Right kidney (tissue), 9 donors: ENCODE measurements around the gene KAZN.
"Not testable (repeated sequence)": the region's sequence is repeated elsewhere in the genome, so short reads cannot be mapped to it uniquely, and the experiment has no call there.

Experiments used
- DNase-seq: peaks from one replicate; pipeline ENCODE4 v3.0.0-alpha.2; 2016
- long read RNA-seq, 8 donors: transcript quantifications; one replicate each; lab custom pipeline, GENCODE V29; 2026

The KAZN gene
- long read RNA-seq, donor 1, partial matches to known transcripts, result 0 of 3 reads
- long read RNA-seq, donor 1, other reads (novel, unspliced or antisense), result 0 of 3 reads
- long read RNA-seq, donor 2, partial matches to known transcripts, result 0 of 2 reads
- long read RNA-seq, donor 2, other reads (novel, unspliced or antisense), result 0 of 2 reads
- long read RNA-seq, donor 3, transcript KAZN-201 (8 exons, 3,838 nt), result major isoform, 5 of 5 reads
- long read RNA-seq, donor 3, partial matches to known transcripts, result 0 of 5 reads
- long read RNA-seq, donor 3, other reads (novel, unspliced or antisense), result 0 of 5 reads
- long read RNA-seq, donor 4, partial matches to known transcripts, result 24 of 28 reads
- long read RNA-seq, donor 4, other reads (novel, unspliced or antisense), result 0 of 28 reads
- long read RNA-seq, donor 5, partial matches to known transcripts, result 0 of 2 reads
- long read RNA-seq, donor 5, other reads (novel, unspliced or antisense), result 0 of 2 reads
- long read RNA-seq, donor 6, partial matches to known transcripts, result 6 of 9 reads
- long read RNA-seq, donor 6, other reads (novel, unspliced or antisense), result 0 of 9 reads
- long read RNA-seq, donor 7, transcript KAZN-201 (8 exons, 3,838 nt), result major isoform, 8 of 19 reads
- long read RNA-seq, donor 7, partial matches to known transcripts, result 11 of 19 reads
- long read RNA-seq, donor 7, other reads (novel, unspliced or antisense), result 0 of 19 reads
- long read RNA-seq, donor 8, partial matches to known transcripts, result 0 of 5 reads
- long read RNA-seq, donor 8, other reads (novel, unspliced or antisense), result 0 of 5 reads

DNA sequence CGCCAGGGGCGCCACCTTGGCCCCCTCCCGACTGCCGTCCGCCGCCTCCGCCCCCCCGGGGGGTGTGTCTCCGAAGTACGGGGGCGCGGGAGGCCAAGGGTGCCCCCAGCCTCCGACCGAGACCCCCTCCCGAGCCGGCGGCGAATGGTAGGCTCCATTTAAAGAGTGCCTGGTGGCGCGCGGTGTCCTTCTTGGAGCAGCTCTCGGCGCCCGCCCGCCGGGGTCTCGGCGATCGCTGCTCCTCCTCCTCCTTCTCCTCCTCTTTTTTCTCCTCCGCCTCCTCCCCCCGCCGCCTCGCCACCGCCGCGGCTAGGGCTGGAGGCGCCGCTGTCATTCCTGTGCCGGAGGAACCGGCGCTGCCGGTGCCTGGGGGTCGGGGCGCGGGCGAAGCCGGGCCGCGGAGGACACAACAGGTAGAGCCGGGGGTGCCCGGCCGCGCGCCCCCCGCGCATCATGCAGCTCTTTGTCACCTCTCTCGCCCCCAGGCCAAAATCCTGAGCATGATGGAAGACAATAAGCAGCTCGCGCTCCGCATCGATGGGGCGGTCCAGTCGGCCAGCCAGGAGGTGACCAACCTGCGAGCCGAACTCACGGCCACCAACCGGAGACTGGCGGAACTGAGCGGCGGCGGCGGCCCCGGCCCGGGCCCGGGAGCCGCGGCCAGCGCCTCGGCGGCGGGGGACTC lies at the start of gene KAZN:
Gene KAZN (plus strand): TSS at position 188 of the 685 bp plus-strand sequence.
- DNase-seq, result peak; percentile 90

DNA sequence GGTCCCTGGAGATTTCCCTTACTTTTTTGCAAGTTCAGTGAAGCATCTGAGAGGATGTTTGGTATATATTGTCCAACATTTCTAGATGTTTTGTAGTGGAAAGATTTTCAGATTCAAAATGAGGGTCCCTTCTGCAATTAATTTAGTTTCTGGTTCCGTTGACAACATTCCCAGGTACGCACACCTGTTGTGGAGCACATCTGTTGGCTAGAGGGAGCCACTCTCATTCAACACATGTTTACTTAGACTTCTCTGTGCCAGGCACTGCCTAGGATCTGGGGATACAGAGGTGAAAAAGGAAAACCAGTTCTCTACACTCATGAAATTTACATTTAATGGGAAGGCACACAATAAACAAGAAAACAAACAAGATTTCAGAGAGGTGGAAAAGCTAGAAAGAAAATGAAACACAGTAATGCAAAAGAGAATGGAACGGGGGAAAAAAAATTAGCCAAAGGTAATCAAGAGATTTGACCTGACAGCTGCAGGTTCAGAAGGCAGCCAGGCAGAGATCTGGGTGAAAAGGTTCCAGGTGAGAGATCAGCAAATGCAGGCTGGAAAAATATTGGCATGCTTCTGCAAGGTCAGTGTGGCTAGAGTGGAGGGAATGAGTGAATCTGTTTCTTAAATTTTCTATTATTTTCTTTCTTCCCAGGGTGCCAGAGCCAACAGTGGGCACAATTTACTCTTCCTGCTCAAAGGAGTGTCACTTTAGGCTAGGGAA lies 48.4 kb upstream of the KAZN start:
- DNase-seq, result no peak

DNA sequence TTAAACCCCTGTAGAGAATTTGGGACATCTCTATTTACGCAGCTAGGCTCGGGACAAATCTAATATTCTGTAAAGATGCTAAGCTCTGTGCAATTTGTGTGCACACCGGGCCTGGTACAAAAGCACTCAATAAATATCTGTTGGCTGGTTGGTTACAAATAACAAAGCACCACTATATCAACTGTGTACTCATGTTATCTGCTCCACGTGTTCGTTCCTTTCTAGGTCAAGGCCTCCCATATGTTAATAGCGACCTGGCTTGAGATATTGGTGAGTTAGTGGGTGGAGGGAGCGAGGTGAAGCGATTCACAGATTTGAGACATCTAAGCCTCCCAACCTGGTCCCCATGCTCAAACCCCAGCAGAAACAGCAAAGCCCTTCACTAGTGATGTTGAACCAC lies 47.1 kb upstream of the KAZN start:
- DNase-seq, result no peak

DNA sequence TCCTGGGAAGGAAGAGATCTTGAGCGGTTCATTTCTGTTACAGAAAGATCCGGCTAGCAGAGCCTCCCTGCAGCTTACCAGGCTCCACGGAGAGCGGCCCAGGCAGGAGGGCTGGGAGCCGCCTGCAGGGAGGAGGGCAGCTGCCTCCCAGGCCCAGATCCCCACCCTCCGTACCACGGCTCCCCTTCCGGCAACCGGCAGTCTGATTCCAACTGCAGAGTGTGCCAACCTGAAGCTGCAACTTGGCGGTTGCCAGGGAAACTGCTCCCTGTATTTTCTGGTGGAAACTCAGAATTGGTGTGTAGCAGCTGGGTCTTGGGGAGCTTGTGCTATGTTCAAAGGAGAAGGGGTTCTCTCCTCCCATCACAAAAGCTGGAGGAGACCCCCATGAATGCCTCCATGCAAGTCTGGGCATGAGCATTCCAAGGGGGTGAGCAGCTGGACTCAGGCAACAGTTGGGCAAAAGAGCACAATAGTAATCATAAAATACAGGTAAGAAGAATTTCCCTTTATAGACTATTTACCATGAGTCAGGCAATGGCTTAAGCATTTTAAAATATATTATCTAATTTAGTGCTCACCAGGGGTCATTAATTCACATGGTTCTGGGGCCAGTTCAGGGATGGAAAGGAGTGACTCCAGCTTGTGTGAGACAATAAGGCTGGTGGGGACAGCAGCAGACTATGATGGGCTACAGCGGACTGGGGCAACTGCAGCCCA lies 46.1 kb upstream of the KAZN start:
- DNase-seq, result peak; percentile 45

DNA sequence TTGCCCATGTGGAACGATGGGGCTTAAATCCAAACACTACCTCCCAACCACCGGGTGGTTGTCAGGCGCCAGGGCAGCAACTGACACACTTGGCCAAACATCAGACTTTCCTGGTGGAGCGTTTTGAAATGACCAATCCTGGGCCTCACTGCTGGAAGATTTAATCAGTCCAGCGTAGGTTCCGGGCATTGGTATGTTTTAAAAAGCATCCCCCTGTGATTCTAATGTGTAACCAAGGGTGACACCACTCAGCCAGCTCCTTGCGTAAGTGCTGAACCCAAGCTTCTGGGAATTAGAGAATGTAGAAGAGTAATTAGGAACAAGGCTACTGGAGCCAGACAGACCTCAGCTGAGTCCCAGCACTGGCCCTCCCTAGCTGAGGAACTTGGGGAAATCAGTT lies 44.8 kb upstream of the KAZN start:
- DNase-seq, result peak; percentile 49

DNA sequence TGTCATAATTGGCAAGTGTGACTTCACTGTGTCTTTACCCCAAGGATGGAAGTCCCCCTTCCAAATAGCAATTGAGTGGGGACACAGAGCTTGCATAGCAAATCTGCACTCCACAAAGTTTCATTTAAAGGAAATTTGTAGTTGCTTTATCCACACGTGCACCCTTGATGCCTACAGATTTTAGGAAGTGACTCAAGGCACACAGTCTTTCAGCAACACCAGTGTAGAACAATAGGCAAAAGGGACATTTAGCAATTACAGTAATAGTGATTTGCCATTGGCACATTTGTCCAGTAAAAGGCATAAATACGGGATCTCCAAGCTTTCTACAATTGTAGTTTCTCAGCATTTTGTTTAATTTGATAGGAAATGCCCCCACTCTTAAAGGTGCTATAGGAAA lies 43.4 kb upstream of the KAZN start:
- DNase-seq, result no peak

DNA sequence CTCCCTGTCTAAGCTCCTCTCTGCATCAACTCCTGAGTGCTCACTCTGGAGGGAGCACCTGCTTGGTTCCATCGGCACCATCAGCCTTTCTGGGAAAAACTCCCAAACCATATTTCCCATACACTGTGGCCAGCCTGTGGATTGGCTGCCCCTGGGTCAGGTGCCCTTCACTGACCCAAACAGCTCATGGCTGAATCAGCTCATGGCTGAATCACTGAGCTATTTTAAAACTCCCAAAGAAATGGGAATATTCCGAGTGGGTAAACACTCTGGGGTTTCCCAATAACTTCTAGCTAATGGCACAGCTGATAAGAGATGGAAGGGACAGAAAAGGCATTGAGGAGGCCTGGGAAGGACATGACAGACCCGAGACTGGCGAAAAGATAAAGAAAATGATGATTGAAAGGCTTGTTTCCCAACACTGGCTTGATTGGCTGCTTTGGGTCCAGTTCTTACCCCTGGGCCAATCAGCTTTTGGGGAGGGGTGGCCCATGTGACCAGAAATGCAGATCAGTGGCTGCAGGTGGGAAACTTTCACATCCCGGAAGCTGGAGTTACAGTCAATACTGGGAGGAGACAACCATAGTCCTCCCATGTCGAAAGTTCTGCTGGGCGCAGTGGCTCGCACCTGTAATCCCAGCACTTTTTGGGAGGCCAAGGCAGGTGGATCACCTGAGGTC lies 37.3 kb upstream of the KAZN start:
- DNase-seq, result no peak

DNA sequence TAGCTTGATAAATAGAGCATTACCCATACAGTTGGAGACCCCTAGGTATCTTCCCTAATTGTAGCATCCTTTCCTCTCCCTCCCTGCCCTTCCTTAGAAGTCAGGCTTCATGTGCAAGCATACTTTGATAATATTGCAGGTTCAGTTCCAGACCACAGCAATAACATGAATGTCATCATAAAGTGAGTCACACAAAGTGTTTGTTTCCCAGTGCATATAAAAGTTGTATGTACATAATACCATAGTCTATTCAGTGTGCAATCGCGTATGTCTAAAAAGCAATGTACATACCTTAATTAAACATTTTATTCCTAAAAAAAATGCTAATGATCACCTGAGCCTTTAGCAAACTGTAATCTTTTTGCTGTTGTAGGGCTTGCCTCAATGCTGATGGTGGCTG lies 33.4 kb upstream of the KAZN start:
- DNase-seq, result no peak

DNA sequence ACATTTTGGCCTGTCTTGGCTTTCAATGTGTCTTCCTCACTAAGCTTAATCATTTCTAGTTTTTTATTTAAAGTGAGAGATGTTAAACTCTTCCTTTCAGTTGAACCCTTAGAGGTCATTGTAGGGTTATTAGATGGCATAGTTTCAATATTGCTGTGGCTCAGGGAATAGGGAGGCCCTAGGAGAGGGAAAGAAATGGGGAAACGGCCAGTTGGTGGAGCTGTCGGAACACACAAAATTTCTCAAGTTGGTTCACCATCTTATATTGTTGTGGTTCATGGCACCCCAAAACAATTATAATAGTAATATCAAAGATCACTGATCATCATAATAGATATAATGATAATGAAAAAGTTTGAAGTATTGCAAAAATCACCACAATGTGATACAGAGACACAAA lies 31.4 kb upstream of the KAZN start:
- no peak for DNase-seq

DNA sequence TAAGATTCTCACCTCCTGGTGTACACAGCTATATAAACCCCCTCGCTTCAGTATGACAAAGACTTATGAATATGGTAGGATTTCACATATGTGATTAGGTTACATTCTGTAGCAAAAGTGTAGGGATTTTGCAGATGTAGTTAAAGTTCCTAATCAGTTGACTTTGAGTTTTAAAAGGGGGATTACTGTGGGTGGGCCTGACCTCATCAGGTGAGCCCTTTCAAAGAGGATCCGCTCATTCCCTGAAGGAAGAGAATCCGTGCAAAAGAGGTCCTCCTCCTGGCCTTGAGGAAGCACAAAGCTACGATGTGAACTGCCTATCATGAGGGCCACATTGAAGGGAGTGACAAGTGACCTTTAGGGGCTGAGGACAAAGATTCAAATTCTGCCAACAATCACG lies 30.6 kb upstream of the KAZN start:
- no peak for DNase-seq

DNA sequence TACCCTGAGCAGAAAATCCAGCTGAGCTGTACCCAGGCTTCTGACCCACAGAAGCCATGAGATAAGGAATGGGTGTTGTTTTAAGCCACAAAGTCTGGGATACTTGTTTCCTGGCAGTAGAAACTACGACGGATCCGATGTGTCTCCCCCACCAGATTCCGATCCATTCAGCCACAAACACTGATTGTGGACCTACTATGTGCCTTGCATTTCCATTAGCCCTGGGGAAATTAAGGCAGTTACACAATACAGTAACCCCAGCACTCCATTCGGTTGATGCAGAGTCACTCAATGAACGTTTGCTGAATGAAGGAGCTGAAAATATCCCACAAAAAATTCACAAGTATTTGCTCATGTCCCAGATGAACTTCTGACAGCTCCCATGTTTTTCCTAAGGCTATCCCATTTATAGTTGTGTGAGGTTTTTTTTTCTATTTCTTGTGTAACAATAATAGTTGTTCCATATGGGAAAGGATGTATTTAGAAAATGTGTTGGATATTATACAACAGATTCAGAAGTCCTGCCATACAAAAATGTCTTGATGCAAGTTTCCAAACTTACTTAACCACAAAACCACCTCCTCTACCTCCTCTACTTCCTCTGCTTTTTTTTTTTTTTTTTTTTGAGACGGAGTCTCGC lies 29.6 kb upstream of the KAZN start:
- DNase-seq, result no peak

DNA sequence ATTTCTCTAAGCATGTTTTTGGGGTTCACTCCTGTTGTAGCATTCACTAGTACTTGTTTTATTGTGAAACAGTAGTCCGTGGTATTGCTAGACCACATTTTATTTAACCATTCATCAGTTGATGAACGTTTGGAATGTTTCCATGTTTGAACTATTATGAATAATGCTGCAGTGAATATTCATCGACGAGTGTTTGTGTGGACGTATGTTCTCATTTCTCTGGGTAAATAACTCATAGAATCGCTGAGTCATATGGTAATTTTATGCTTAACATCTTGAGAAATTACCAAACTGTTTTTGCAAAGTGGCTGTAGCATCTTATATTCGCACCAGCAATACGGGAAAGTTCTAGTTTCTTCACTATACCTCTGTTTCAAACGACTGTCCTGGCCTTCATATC lies 28.0 kb upstream of the KAZN start:
- no peak for DNase-seq

DNA sequence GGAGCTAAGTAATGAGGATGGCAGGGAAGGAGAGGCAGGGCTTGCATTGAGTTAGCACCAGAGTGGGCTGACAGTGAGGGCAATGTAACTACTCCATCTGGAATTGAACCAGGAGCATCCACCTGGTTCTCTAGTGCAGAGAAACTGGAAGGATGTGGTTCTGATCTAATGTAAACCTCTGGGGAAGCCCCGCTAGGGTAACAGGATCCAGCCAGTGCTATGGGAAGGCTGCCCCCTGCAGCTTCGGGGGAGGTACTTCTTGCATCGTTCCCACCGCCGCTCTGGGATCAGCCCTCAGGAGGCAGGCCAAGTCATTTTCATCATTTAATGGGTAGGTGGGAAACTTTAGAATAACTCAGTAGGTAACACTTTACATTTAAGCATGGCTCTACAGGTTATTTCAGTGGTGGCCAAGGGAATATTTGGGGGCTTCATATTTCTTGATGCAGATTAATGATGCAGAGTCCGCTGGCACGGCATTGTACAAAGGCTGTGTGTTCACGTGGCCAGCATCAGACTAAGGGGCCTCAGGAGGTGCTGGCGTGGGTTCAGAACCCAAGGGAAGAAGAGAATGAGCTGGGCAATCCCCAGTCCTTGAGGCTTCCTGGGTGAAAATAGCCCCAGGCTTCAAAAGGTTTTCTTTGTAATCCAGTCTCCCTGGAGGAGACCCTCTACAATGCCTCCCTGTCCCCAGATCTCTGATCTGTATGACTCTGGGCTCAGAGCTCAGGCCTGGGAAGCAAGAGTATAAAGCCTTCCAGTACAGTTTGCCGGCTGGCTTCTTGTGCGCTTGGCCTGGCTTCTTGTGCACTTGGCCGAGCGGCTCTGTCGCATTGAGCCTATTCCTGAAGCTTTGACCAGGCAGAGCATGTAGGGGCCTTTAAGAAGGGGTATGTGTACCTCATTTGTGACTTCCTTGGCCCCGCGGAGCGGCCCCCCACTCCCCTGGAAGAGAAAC lies 26.4 kb upstream of the KAZN start:
- no peak for DNase-seq

DNA sequence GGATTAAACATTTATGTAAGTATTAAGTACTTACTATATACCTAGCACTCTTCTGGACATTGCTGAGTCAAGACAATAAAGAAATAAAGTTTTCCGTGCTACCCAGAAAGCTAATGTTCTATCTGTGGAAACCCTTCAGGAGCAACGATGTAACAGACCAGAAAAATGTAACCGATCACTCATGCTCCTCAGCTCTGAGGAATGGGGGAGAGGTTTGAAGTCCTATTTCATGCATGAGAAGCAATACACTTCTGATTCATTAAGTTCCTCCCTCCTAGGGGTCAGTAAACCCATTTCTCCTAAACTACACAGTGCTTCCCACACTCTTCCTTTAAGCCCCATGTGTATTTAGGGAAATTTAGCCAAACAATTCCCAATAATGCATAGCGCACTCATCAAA lies 25.6 kb upstream of the KAZN start:
- no peak for DNase-seq

DNA sequence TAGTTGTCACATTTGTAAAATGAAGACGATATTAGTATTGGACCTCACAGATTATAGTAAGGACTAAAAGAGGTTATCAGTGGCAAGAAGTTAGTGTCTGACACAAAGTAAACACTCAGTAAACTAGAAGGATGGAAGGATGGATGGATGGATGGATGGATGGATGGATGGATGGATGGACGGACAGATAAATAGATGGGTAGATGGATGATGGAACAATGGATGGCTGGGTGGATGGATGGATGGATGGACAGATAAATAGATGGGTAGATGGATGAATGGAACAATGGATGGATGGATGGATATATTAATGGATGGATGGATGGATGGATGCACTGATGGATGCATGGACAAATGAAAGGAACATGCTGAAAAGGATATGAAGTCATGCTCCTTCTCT lies 22.3 kb upstream of the KAZN start:
- no peak for DNase-seq

DNA sequence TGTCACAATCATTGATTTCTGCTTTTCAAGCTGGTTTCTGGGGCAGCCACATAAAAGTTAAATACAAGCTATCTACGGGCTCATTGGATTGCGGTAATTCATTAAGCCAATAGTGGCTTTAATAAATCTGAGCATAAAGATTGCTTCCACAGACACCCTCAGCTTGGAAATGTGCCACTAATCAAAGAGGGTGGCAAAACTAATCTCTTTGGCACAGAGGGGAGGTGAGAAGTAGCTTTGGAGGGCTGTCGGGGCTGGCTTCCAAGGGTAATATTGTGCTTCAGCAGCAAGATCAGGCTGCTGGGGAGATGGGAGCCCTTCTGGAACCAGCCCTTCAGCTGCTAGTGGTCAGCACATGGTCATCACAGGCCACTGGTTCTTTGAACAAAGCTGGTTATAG lies 21.2 kb upstream of the KAZN start:
- DNase-seq, result no peak

DNA sequence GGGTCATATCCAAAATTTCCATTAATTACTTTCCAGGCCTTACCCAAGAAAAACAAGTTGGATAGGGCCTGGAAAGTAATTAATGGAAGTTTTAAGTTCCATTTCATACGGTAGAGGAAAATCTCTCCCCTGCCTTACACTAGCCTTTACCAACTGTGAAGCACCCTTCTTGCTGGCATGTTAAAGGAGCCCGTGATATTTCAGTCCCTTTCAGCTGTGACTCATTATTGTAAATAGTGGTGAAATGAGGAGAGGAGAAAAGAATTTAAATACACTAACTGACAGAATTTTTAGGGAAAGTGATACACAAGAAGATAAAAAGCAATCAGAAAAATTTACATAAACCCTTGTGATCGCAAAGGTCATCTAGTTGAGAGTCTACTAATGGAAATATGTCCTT lies 20.3 kb upstream of the KAZN start:
- no peak for DNase-seq

DNA sequence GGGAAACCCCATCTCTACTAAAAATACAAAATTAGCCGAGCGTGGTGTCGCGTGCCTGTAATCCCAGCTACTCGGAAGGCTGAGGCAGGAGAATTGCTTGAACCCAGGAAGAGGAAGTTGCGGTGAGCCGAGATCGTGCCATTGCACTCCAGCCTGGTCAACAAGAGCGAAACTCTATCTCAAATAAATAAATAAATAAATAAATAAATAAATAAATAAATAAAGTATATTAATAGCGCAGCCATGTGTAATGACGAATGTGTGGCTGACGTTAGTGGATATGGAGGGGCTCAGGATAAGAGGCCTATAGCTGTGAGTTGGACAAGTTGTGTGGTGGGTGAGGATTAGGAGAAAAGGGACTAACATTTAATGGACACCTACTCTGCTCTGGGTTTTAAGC lies 18.2 kb upstream of the KAZN start:
- DNase-seq, result not testable (repeated sequence)

DNA sequence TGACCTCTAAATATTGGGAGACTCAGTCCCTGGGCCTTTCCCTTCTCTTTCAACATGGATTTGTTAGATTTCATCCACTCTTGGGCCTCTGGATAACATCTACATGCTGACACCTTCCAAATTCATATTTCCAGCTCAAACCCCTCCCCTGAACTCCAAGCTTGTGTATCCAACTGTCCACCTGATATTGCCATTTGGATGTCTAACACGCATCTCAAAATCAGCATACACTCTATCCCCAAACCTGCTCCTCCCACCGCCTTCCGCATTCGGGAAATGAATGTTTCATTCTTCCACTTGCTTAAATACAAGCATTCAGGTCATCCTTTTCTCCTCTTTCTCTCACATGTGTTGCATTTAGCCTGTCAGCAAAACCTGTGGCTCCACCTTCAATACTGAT lies 17.5 kb upstream of the KAZN start:
- DNase-seq, result no peak

DNA sequence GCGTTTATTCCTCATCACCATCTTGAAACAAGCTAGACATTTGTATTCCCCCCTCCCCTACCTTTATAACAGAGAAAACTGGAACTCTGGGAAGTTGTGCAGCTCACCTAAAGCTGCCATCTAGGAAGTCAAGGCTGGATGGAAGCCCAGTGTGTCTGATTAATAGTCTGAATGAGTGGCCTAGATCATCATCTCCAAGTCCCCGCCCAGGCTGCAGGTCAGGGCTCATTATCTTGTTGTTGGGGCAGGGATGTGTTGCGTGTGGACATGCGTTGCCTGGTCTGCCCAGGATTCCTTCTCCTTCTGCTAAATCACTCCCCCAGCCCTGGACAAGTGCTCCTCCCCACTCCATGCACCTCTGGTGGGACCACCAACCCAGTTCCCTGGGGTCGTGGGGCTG lies 14.7 kb upstream of the KAZN start:
- DNase-seq, result no peak
